ENCODE measurements around the gene PSMC4. TPM values are rescaled to one million over a fixed set of nuclear protein-coding genes. Genes with fewer than 3 reads are reported as not detected.
"Not testable (repeated sequence)": the region's sequence is repeated elsewhere in the genome, so short reads cannot be mapped to it uniquely, and the experiment has no call there.

Gene PSMC4
- total RNA-seq, 1 donor from 2014 or later: 75.4 TPM

DNA sequence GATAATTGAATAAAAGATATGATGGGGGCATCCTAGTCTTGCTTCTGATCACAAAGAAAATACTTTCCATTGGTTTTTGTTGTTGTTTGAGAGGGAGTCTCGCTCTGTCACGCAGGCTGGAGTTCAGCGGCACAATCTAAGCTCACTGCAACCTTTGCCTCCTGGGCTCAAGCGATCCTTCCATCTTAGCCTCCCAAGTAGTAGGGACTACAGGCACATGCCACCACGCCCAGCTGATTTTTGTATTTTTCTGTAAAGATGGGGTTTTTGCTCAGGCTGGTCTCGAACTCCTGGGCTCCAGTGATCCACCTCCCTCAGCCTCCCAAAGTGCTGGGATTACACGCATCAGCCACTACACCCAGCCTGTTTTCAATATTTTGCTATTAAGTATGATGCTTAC lies 17.1 kb upstream of the PSMC4 start:
- Mint-ChIP-seq H3K27ac (ENCODE audit: unreplicated experiment) (no peak overlapping the region), H3K36me3 (ENCODE audit: low read depth) (no peaks in the 10 kb centered on the region), H3K9me3 (ENCODE audit: low read depth) (no peaks in the 10 kb centered on the region), H3K4me3 (ENCODE audit: unreplicated experiment) (no peak overlapping the region), H3K27me3 (ENCODE audit: low read depth) (no peaks in the 10 kb centered on the region), H3K4me1 (ENCODE audit: low read depth) (no peaks in the 10 kb centered on the region)
- DNase-seq (ENCODE audit: low spot score): no peak
- TF ChIP-seq, protein P1, sequence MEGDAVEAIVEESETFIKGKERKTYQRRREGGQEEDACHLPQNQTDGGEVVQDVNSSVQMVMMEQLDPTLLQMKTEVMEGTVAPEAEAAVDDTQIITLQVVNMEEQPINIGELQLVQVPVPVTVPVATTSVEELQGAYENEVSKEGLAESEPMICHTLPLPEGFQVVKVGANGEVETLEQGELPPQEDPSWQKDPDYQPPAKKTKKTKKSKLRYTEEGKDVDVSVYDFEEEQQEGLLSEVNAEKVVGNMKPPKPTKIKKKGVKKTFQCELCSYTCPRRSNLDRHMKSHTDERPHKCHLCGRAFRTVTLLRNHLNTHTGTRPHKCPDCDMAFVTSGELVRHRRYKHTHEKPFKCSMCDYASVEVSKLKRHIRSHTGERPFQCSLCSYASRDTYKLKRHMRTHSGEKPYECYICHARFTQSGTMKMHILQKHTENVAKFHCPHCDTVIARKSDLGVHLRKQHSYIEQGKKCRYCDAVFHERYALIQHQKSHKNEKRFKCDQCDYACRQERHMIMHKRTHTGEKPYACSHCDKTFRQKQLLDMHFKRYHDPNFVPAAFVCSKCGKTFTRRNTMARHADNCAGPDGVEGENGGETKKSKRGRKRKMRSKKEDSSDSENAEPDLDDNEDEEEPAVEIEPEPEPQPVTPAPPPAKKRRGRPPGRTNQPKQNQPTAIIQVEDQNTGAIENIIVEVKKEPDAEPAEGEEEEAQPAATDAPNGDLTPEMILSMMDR (IDR thresholded peaks at IDR 0.05): no peak

DNA sequence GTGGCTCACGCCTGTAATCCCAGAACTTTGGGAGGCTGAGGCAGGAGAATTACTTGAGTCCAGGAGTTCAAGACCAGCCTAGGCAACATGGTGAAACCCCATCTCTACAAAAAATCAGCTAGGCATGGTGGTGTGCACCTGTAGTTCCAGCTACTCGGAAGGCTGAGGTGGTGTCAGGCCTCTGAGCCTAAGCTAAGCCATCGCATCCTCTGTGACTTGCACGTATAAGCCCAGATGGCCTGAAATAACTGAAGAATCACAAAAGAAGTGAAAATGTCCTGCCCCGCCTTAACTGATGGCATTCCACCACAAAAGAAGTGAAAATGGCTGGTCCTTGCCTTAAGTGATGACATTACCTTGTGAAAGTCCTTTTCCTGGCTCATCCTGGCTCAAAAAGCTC lies 13.1 kb upstream of the PSMC4 start:
- H3K4me3 Mint-ChIP-seq (ENCODE audit: unreplicated experiment); H3K36me3 Mint-ChIP-seq (ENCODE audit: low read depth); H3K4me1 Mint-ChIP-seq (ENCODE audit: low read depth); H3K27ac Mint-ChIP-seq (ENCODE audit: unreplicated experiment); DNase-seq (ENCODE audit: low spot score); H3K27me3 Mint-ChIP-seq (ENCODE audit: low read depth); H3K9me3 Mint-ChIP-seq (ENCODE audit: low read depth): not testable (repeated sequence)

DNA sequence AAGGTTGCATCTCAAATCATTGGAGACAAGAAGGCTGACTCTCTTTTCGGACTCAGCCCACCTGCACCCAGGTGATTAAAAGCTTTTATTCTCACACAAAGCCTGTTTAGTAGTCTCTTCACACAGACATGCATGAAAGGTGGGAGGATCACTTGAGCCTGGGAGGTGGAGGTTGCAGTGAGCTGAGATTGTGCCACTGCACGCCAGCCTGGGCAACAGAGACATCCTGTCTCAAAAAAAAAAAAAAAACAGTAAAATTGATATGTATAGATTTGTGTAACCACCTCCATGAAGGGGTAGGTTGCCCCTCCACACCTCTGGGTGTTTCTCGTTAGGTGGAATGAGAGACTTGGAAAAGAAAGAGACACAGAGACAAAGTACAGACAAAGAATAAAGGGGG lies 12.0 kb upstream of the PSMC4 start:
- not testable (repeated sequence) for H3K27me3 Mint-ChIP-seq (ENCODE audit: low read depth)

DNA sequence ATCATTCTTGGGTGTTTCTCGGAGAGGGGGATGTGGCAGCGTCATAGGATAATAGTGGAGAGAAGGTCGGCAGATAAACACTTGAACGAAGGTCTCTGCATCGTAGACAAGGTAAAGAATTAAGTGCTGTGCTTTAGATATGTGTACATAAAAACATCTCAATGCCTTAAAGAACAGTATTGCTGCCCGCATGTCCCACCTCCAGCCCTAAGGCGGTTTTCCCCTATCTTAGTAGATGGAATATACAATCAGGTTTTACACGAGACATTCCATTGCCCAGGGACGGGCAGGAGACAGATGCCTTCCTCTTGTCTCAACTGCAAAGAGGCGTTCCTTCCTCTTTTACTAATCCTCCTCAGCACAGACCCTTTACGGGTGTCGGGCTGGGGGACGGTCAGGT lies 11.6 kb upstream of the PSMC4 start:
- H3K4me1 Mint-ChIP-seq (ENCODE audit: low read depth): not testable (repeated sequence)

More for the DNA sequence above, 12.0 kb upstream of the PSMC4 start:
- not testable (repeated sequence) for H3K36me3 Mint-ChIP-seq (ENCODE audit: low read depth); H3K4me1 Mint-ChIP-seq (ENCODE audit: low read depth); DNase-seq (ENCODE audit: low spot score); H3K27ac Mint-ChIP-seq (ENCODE audit: unreplicated experiment); H3K4me3 Mint-ChIP-seq (ENCODE audit: unreplicated experiment); H3K9me3 Mint-ChIP-seq (ENCODE audit: low read depth)

DNA sequence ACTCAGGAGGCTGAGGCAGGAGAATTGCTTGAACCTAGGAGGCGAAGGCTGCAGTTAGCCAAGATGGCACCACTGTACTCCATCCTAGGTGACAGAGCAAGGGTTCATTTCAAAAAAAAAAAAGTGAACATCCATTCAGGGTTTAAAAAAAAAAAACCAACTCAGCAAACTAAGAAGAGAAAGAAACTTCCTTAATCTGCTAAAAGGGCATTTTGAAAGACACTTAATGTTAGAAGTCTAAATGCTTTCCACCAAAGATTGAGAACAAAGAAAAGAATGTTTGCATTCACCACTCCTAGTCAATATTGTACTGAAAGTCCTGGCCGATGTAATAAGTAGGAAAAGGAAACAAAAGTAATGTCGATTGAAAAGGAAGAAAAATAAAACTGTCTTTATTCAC lies 7.1 kb upstream of the PSMC4 start:
- Mint-ChIP-seq H3K4me3 (ENCODE audit: unreplicated experiment) (no peak overlapping the region), H3K27ac (ENCODE audit: unreplicated experiment) (no peak overlapping the region), H3K9me3 (ENCODE audit: low read depth) (no peaks in the 10 kb centered on the region), H3K36me3 (ENCODE audit: low read depth) (peaks cover 1% of the 10 kb centered on the region), H3K27me3 (ENCODE audit: low read depth) (peaks cover 3% of the 10 kb centered on the region), H3K4me1 (ENCODE audit: low read depth) (peaks cover 3% of the 10 kb centered on the region)
- TF ChIP-seq, protein P1 (IDR thresholded peaks at IDR 0.05): no peak
- no peak for DNase-seq (ENCODE audit: low spot score)

More for the DNA sequence above, 11.6 kb upstream of the PSMC4 start:
- DNase-seq (ENCODE audit: low spot score); H3K9me3 Mint-ChIP-seq (ENCODE audit: low read depth); H3K4me3 Mint-ChIP-seq (ENCODE audit: unreplicated experiment); H3K27ac Mint-ChIP-seq (ENCODE audit: unreplicated experiment); H3K27me3 Mint-ChIP-seq (ENCODE audit: low read depth); H3K36me3 Mint-ChIP-seq (ENCODE audit: low read depth): not testable (repeated sequence)

DNA sequence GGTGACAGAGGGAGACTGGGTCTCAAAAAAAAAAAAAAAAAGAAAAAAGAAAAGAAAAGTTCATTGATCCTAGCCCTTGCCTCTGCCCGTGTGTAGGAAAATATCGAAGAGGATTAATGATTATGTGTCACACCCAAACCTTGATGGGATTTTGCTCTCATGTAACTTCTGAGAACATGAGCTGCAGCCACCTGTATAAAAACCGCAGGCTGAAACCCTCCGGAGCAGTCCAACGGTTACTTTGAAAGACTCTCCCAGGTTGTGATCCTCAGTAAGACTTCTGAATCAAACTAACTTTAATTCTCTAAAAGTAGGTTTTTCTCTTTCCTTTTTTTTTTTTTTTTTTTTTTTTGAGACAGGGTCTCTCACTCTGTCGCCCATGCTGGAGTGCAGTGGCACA lies 4.3 kb upstream of the PSMC4 start:
- no peaks in the 10 kb centered on the region for H3K27me3 Mint-ChIP-seq (ENCODE audit: low read depth)
- no peaks in the 10 kb centered on the region for H3K9me3 Mint-ChIP-seq (ENCODE audit: low read depth)
- TF ChIP-seq, protein P1 (IDR thresholded peaks at IDR 0.05): no peak
- H3K4me1 Mint-ChIP-seq (ENCODE audit: low read depth): peaks cover 17% of the 10 kb centered on the region
- DNase-seq (ENCODE audit: low spot score): no peak
- no peak overlapping the region for H3K4me3 Mint-ChIP-seq (ENCODE audit: unreplicated experiment)
- H3K27ac Mint-ChIP-seq (ENCODE audit: unreplicated experiment): no peak overlapping the region
- peaks cover 1% of the 10 kb centered on the region for H3K36me3 Mint-ChIP-seq (ENCODE audit: low read depth)

DNA sequence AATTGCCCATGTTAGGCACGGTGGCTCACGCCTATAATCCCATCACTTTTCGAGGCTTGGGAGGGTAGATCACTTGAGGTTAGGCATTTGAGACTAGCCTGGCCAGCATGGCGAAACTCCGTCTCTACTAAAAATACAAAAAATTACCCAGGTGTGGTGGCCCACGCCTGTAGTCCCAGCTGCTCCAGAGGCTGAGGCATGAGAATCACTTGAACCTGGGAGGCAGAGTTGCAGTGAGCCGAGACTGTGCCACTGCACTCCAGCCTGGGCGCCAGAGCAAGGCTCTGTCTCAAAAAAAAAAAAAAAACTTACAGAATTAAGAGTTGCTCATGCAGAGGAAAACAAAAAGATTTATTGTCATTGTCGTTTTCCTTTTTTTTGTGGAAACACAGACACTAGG lies 3.4 kb upstream of the PSMC4 start:
- Mint-ChIP-seq H3K9me3 (ENCODE audit: low read depth) (no peaks in the 10 kb centered on the region), H3K4me1 (ENCODE audit: low read depth) (peaks cover 26% of the 10 kb centered on the region)

More for the DNA sequence above, 3.4 kb upstream of the PSMC4 start:
- DNase-seq (ENCODE audit: low spot score): no peak
- TF ChIP-seq, protein P1 (IDR thresholded peaks at IDR 0.05): no peak
- Mint-ChIP-seq H3K4me3 (ENCODE audit: unreplicated experiment) (no peak overlapping the region), H3K27ac (ENCODE audit: unreplicated experiment) (no peak overlapping the region), H3K27me3 (ENCODE audit: low read depth) (no peaks in the 10 kb centered on the region), H3K36me3 (ENCODE audit: low read depth) (peaks cover 3% of the 10 kb centered on the region)

Measured in chondrocyte (in vitro differentiated cells).